Activated B cell treated with CpG ODN at 0.5 μM for 24 hours (primary cell): ENCODE data around the gene CHD6. TPM values are rescaled to one million over a fixed set of nuclear protein-coding genes. Genes with fewer than 3 reads are reported as not detected.

ENCODE experiments used
- ATAC-seq: fragments of 200-7000 bp; cut with Tn5 transposase; one replicate; pipeline ENCODE4 v1.10.0; 2021; ENCODE audit warnings: low read depth, mild to moderate bottlenecking, moderate library complexity
- CTCF ChIA-PET: fragments of 350-600 bp; sonication (Branson Sonifier 250); formaldehyde crosslinking; loops from one replicate; lab custom pipeline; 2021; ENCODE audit warnings: antibody characterized with exemption; lab: Charles Lee
- POLR2A ChIA-PET: fragments of 350-600 bp; sonication (Branson Sonifier 250); formaldehyde crosslinking; loops from one replicate; lab custom pipeline; 2021; ENCODE audit warnings: antibody characterized with exemption; lab: Charles Lee
- DNase-seq: peaks from one replicate; pipeline ENCODE4 v3.0.0; 2022
- H3K27ac Mint-ChIP-seq: one replicate; pipeline ENCODE4 v1.8.0; 2020; ENCODE audit warnings: mixed read lengths
- H3K27me3 Mint-ChIP-seq: one replicate; pipeline ENCODE4 v1.8.0; 2021; ENCODE audit warnings: mixed read lengths
- H3K36me3 Mint-ChIP-seq: one replicate; pipeline ENCODE4 v1.8.0; 2021; ENCODE audit warnings: low read depth, mixed read lengths
- H3K4me1 Mint-ChIP-seq: one replicate; pipeline ENCODE4 v1.8.0; 2021; ENCODE audit warnings: mixed read lengths
- H3K4me3 Mint-ChIP-seq: one replicate; pipeline ENCODE4 v1.8.0; 2020; ENCODE audit warnings: mild to moderate bottlenecking, mixed read lengths
- H3K9me3 Mint-ChIP-seq: one replicate; pipeline ENCODE4 v1.8.0; 2020; ENCODE audit warnings: mixed read lengths
- CTCF ChIP-seq: fragments of 200-600 bp; IDR thresholded peaks from one replicate; pipeline ENCODE4 v1.8.0; 2022; ENCODE audit warnings: antibody characterized with exemption, mild to moderate bottlenecking
- intact Hi-C: fragments of 100-400 bp; cut with micrococcal nuclease; formaldehyde crosslinking; loops from one replicate; pipeline ENCODE4 v1.15.1; 2024
- total RNA-seq: library from RNA; stranded (reverse); gene quantifications from 2 replicates; pipeline ENCODE4 v1.2.3, GENCODE V29; 2022

Gene CHD6
- total RNA-seq, 1 donor from 2014 or later = 59.9 TPM

DNA sequence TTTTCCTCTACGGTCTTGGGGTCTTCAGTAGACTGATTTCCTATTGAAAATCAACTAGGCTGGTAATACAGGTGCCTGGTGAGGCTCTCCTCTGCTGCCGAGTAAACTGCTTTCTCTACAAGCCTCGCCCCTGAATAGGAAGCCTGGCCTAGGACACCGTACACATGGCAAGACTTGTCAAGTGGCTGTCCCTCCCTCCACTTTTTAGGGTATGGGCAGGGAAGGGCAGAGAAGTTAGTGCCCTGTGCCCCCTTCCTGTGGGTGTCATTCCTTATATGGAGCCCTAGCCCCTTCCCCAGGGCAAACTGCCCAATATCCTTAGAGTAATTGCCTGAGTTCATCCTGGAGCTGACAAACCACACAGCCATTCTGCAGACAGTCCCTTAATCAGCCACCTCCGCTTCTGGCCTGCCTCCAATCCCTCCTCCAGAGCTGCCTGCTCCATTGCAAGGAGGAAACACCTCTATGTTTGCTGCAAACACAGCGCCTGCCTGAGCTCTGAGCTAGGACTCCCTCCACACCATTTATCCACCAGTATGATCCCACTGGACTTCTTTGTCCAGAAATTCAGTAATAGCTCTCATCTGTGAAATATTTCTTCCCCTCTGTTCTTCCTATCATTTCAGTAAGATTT, 93.1 kb downstream of the CHD6 start:
- Mint-ChIP-seq H3K27me3 (no peaks in the 10 kb centered on the region), H3K9me3 (no peaks in the 10 kb centered on the region), H3K36me3 (peaks cover 45% of the 10 kb centered on the region), H3K4me3 (no peak overlapping the region), H3K4me1 (peaks cover 41% of the 10 kb centered on the region), H3K27ac (peak overlapping the region; percentile 44)
- ChIA-PET POLR2A (no interaction called here), CTCF (no interaction called here)
- DNase-seq (no peak), ATAC-seq (no peak)
- intact Hi-C loops = no loop called here
- TF ChIP-seq CTCF = no peak

DNA sequence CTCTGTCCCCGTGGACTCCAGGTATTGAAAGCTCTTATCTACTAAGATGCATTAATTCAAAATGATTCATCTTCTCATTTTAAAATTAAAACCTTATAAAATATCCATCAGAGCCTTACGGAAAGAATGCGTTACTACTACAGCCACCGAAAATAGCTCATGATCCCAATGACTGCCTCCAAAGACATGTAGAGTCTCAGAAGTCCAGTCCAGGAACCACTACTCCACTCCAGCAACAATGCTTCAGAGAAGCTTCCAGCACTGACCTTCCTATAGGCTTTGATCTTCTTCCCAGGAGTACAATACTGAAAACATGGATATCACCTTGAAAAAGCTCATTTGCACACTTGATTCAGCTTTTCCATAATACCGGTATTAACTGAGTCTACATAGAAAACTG, 94.3 kb downstream of the CHD6 start:
- CTCF ChIA-PET = no interaction called here
- intact Hi-C loops = no loop called here
- TF ChIP-seq CTCF = no peak
- DNase-seq (no peak), ATAC-seq (no peak)
- Mint-ChIP-seq H3K9me3 (no peaks in the 10 kb centered on the region), H3K4me3 (no peak overlapping the region), H3K36me3 (peaks cover 45% of the 10 kb centered on the region), H3K27ac (no peak overlapping the region), H3K4me1 (peaks cover 37% of the 10 kb centered on the region), H3K27me3 (no peaks in the 10 kb centered on the region)
- POLR2A ChIA-PET = no interaction called here

GRCh38 chr20:41513829-41514228, 104.3 kb downstream of the CHD6 start:
- Mint-ChIP-seq H3K27me3 (no peaks in the 10 kb centered on the region), H3K4me1 (no peaks in the 10 kb centered on the region), H3K9me3 (no peaks in the 10 kb centered on the region), H3K36me3 (peaks cover 78% of the 10 kb centered on the region), H3K27ac (no peak overlapping the region), H3K4me3 (no peak overlapping the region)
- CTCF ChIA-PET = no interaction called here
- intact Hi-C loops = no loop called here
- POLR2A ChIA-PET = no interaction called here
- ATAC-seq = no peak
- TF ChIP-seq CTCF = no peak
- no peak for DNase-seq

GRCh38 chr20:41512624-41513023, 105.6 kb downstream of the CHD6 start:
- TF ChIP-seq CTCF = no peak
- ChIA-PET POLR2A (no interaction called here), CTCF (no interaction called here)
- no peak for ATAC-seq
- no peak for DNase-seq
- Mint-ChIP-seq H3K4me3 (no peak overlapping the region), H3K4me1 (no peaks in the 10 kb centered on the region), H3K36me3 (peaks cover 80% of the 10 kb centered on the region), H3K9me3 (no peaks in the 10 kb centered on the region), H3K27me3 (no peaks in the 10 kb centered on the region), H3K27ac (no peak overlapping the region)
- intact Hi-C loops = no loop called here

DNA sequence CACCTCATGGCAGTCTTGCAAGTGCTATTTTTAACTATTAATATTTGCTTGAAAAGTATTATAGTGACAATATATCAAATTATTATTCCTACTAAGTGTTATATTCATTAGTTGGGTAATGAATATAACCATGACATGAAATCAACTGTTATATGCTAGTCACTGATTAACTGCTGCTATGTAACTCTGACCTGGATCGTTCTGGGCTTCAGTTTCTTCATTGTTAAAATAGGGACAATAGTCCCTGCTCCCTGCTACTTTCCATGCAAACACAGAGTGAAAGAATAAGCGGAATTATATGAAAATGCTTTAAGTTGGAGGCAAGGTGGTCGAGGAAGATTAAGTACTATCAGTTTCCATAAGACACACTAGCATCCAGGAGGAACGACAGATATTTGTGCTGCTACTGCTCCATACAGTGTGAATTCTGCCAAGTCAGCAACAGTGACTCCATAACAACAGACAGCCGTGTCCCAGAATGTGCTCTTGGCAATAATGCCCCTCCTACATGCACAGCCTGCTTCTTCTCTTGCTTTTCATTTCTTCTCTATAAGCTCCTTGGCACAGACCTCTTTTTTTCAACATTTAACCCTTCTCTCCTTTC, 107.2 kb downstream of the CHD6 start:
- no peaks in the 10 kb centered on the region for H3K27me3 Mint-ChIP-seq
- H3K27ac Mint-ChIP-seq = no peak overlapping the region
- DNase-seq (no peak), ATAC-seq (no peak)
- no peak for TF ChIP-seq CTCF
- peaks cover 3% of the 10 kb centered on the region for H3K9me3 Mint-ChIP-seq
- ChIA-PET CTCF (no interaction called here), POLR2A (no interaction called here)
- intact Hi-C loops = no loop called here
- H3K36me3 Mint-ChIP-seq = peaks cover 80% of the 10 kb centered on the region
- H3K4me3 Mint-ChIP-seq = no peak overlapping the region
- H3K4me1 Mint-ChIP-seq = no peaks in the 10 kb centered on the region
